ENCODE measurements around the gene ZNHIT2. TPM values are rescaled to one million over a fixed set of nuclear protein-coding genes. Genes with fewer than 3 reads are reported as not detected.
A peak's percentile ranks its signal among the peaks of the same experiment; 100 is the strongest.

Gene ZNHIT2
- total and polyA plus RNA-seq, 2 of the 13 experiments (the other 11 are each of a cell fraction or from before 2014, with no cell fraction given), result 1.1 to 6.5 TPM

- TF ChIP-seq ZNF180 (CRISPR knock-in tag; IDR thresholded peaks at IDR 0.05; ENCODE audit: borderline replicate concordance, low read depth) (no peak), ZNF205 (CRISPR knock-in tag; IDR thresholded peaks at IDR 0.05) (peak; percentile 75), ZNF609 (CRISPR knock-in tag; IDR thresholded peaks at IDR 0.05; ENCODE audit: borderline replicate concordance) (peak; percentile 68), ZBTB1 (CRISPR knock-in tag; IDR thresholded peaks at IDR 0.05; ENCODE audit: borderline replicate concordance) (no peak), ZFP91 (CRISPR knock-in tag; IDR thresholded peaks at IDR 0.05; ENCODE audit: borderline replicate concordance) (peak; percentile 90; the same call in 1 of the 2 replicates), ATF7 (IDR thresholded peaks at IDR 0.05) (peak; percentile 63), ATF7 (CRISPR knock-in tag; IDR thresholded peaks at IDR 0.05) (no peak), BHLHE40 (IDR thresholded peaks at IDR 0.05; ENCODE audit: low read length) (0 out of 2 replicates have a peak, but pooled peaks have one; percentile 32), MYC (CRISPR knock-in tag; IDR thresholded peaks at IDR 0.05; ENCODE audit: borderline replicate concordance) (peak; percentile 73; the same call in 1 of the 2 replicates), NCOR1 (IDR thresholded peaks at IDR 0.05; ENCODE audit: borderline replicate concordance, low read length) (peak; percentile 46; the same call in 1 of the 2 replicates), ZNF274 (CRISPR knock-in tag; IDR thresholded peaks at IDR 0.05) (0 out of 2 replicates have a peak, but pooled peaks have one; percentile 47), HDAC1 (CRISPR knock-in tag; IDR thresholded peaks at IDR 0.05) (peak; percentile 100), IRF9 (CRISPR knock-in tag; IDR thresholded peaks at IDR 0.05; ENCODE audit: borderline replicate concordance) (no peak), TRIM22 (IDR thresholded peaks at IDR 0.05) (no peak), ZNF775 (CRISPR knock-in tag; IDR thresholded peaks at IDR 0.05; ENCODE audit: borderline replicate concordance) (0 out of 2 replicates have a peak, but pooled peaks have one; percentile 28), ZBTB25 (CRISPR knock-in tag; IDR thresholded peaks at IDR 0.05) (peak; percentile 78; the same call in 1 of the 2 replicates), ZNF790 (CRISPR knock-in tag; IDR thresholded peaks at IDR 0.05; ENCODE audit: borderline replicate concordance) (peak; percentile 81; the same call in 1 of the 2 replicates)
- TF ChIP-seq, protein P1, sequence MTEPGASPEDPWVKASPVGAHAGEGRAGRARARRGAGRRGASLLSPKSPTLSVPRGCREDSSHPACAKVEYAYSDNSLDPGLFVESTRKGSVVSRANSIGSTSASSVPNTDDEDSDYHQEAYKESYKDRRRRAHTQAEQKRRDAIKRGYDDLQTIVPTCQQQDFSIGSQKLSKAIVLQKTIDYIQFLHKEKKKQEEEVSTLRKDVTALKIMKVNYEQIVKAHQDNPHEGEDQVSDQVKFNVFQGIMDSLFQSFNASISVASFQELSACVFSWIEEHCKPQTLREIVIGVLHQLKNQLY (CRISPR knock-in tag; IDR thresholded peaks at IDR 0.05), result no peak
Measured at GRCh38 chr11:65083834-65084597, 33.5 kb downstream of the ZNHIT2 start, which contains the start of the genes CDCA5 and ZFPL1 (continued).
